H9 (cell line): ENCODE data around the gene STX7. TPM values are rescaled to one million over a fixed set of nuclear protein-coding genes. Genes with fewer than 3 reads are reported as not detected.

Experiments
- DNase-seq: peaks from one replicate; pipeline ENCODE4 v3.0.0-alpha.2; 2017
- H2AFZ ChIP-seq: one replicate; pipeline ENCODE4 v1.6.1; 2013; ENCODE audit warnings: mild to moderate bottlenecking, low read length, control low read depth, moderate library complexity
- H2AK5ac ChIP-seq: 2 replicates; pipeline ENCODE4 v1.6.1; 2013; ENCODE audit warnings: low read length, control low read depth, mixed read lengths; ENCODE audit not compliant: insufficient read length
- H2BK120ac ChIP-seq: one replicate; pipeline ENCODE4 v1.6.1; 2013; ENCODE audit warnings: low read depth, mild to moderate bottlenecking, low read length, control low read depth, inconsistent platforms; ENCODE audit not compliant: poor library complexity, severe bottlenecking
- H2BK12ac ChIP-seq: 2 replicates; pipeline ENCODE4 v1.6.1; 2013; ENCODE audit warnings: low read length, control low read depth, mixed read lengths, low read depth; ENCODE audit not compliant: insufficient read length
- H2BK15ac ChIP-seq: 2 replicates; pipeline ENCODE4 v1.6.1; 2013; ENCODE audit warnings: low read depth, low read length, control low read depth
- H2BK20ac ChIP-seq: one replicate; pipeline ENCODE4 v1.6.1; 2013; ENCODE audit warnings: low read depth, mild to moderate bottlenecking, low read length, control low read depth, inconsistent platforms; ENCODE audit not compliant: poor library complexity, severe bottlenecking
- H2BK5ac ChIP-seq: 2 replicates; pipeline ENCODE4 v1.6.1; 2013; ENCODE audit warnings: low read length, control low read depth, mixed read lengths; ENCODE audit not compliant: insufficient read length
- H3K14ac ChIP-seq: 2 replicates; pipeline ENCODE4 v1.6.1; 2013; ENCODE audit warnings: low read length, control low read depth; ENCODE audit not compliant: insufficient read depth
- H3K18ac ChIP-seq: 2 replicates; pipeline ENCODE4 v1.6.1; 2013; ENCODE audit warnings: low read depth, mild to moderate bottlenecking, mixed read lengths, low read length, control low read depth; ENCODE audit not compliant: insufficient read length
- H3K23ac ChIP-seq: 2 replicates; pipeline ENCODE4 v1.6.1; 2013; ENCODE audit warnings: low read length, control low read depth, mixed read lengths, low read depth; ENCODE audit not compliant: insufficient read length
- H3K23me2 ChIP-seq: 2 replicates; pipeline ENCODE4 v1.6.1; 2013; ENCODE audit warnings: low read depth, mild to moderate bottlenecking, mixed read lengths, low read length, control low read depth; ENCODE audit not compliant: insufficient read length, poor library complexity, severe bottlenecking
- H3K27ac ChIP-seq: 2 replicates; pipeline ENCODE4 v1.5.1; 2013; ENCODE audit warnings: low read length, control low read depth, mixed read lengths, low read depth; ENCODE audit not compliant: insufficient read length
- H3K27me3 ChIP-seq: 2 replicates; pipeline ENCODE4 v1.6.1; 2013; ENCODE audit warnings: low read length, control low read depth, inconsistent platforms; ENCODE audit not compliant: insufficient read depth
- H3K4ac ChIP-seq: 2 replicates; pipeline ENCODE4 v1.6.1; 2013; ENCODE audit warnings: low read depth, mild to moderate bottlenecking, control low read depth, inconsistent platforms, low read length, moderate library complexity
- H3K4me1 ChIP-seq: 2 replicates; pipeline ENCODE4 v1.6.1; 2013; ENCODE audit warnings: low read length, control low read depth, inconsistent platforms; ENCODE audit not compliant: insufficient read depth
- H3K4me2 ChIP-seq: 2 replicates; pipeline ENCODE4 v1.6.1; 2013; ENCODE audit warnings: low read length, control low read depth, mixed read lengths; ENCODE audit not compliant: insufficient read length, insufficient read depth
- H3K56ac ChIP-seq: 2 replicates; pipeline ENCODE4 v1.6.1; 2013; ENCODE audit warnings: low read depth, mild to moderate bottlenecking, mixed read lengths, low read length, control low read depth; ENCODE audit not compliant: insufficient read length
- H3K79me1 ChIP-seq: 2 replicates; pipeline ENCODE4 v1.6.1; 2013; ENCODE audit warnings: low read depth, mild to moderate bottlenecking, moderate library complexity, low read length, control low read depth, inconsistent platforms; ENCODE audit not compliant: insufficient read depth, poor library complexity, severe bottlenecking
- H3K79me2 ChIP-seq: 2 replicates; pipeline ENCODE4 v1.6.1; 2013; ENCODE audit warnings: low read length, control low read depth, inconsistent platforms; ENCODE audit not compliant: insufficient read depth
- H3K9ac ChIP-seq: 2 replicates; pipeline ENCODE4 v1.6.1; 2013; ENCODE audit warnings: low read length, control low read depth, mixed read lengths; ENCODE audit not compliant: insufficient read length; ENCODE audit errors: extremely low read depth
- H3K9me3 ChIP-seq: one replicate; pipeline ENCODE4 v1.6.1; 2013; ENCODE audit warnings: low read depth, low read length, inconsistent platforms; ENCODE audit not compliant: control insufficient read depth
- H3T11ph ChIP-seq: one replicate; pipeline ENCODE4 v1.6.1; 2013; ENCODE audit warnings: mild to moderate bottlenecking, low read length, control low read depth, inconsistent platforms
- H4K20me1 ChIP-seq: one replicate; pipeline ENCODE4 v1.6.1; 2013; ENCODE audit not compliant: control insufficient read depth, insufficient read length, insufficient read depth
- H4K5ac ChIP-seq: 2 replicates; pipeline ENCODE4 v1.6.1; 2013; ENCODE audit warnings: low read depth, mild to moderate bottlenecking, mixed read lengths, low read length, control low read depth; ENCODE audit not compliant: insufficient read length
- H4K8ac ChIP-seq: replicated peaks from 2 replicates; pipeline ENCODE4 v1.6.1; 2013; ENCODE audit warnings: low read length, control low read depth, mixed read lengths, low read depth; ENCODE audit not compliant: insufficient read length
- H4K91ac ChIP-seq: 2 replicates; pipeline ENCODE4 v1.6.1; 2013; ENCODE audit warnings: low read depth, mild to moderate bottlenecking, moderate library complexity, mixed read lengths, low read length, control low read depth; ENCODE audit not compliant: insufficient read length
- H3K27ac Mint-ChIP-seq, 3 experiments: 2 replicates in 2 of 3; 3 replicates in 1 of 3; pipeline ENCODE4 v1.8.0; 2020 to 2021; ENCODE audit warnings: mixed read lengths in 3 of 3, mild to moderate bottlenecking in 1 of 3, moderate library complexity in 1 of 3
- H3K27me3 Mint-ChIP-seq: 2 replicates; pipeline ENCODE4 v1.8.0; 2021; ENCODE audit warnings: low read depth, mild to moderate bottlenecking, moderate library complexity, mixed read lengths
- H3K36me3 Mint-ChIP-seq, 3 experiments: 2 replicates in 2 of 3; 3 replicates in 1 of 3; pipeline ENCODE4 v1.8.0; 2020 to 2021; ENCODE audit warnings: low read depth in 3 of 3, mixed read lengths in 3 of 3; ENCODE audit not compliant: insufficient read depth in 1 of 3
- H3K4me1 Mint-ChIP-seq, 2 experiments: 2 replicates each; pipeline ENCODE4 v1.8.0; 2020; ENCODE audit warnings: mixed read lengths in 2 of 2
- H3K4me3 Mint-ChIP-seq, 2 experiments: 2 replicates in 1 of 2; 3 replicates in 1 of 2; pipeline ENCODE4 v1.8.0; 2020 to 2021; ENCODE audit warnings: mild to moderate bottlenecking in 2 of 2, mixed read lengths in 2 of 2, moderate library complexity in 1 of 2
- H3K9me3 Mint-ChIP-seq, 2 experiments: 2 replicates in 1 of 2; 3 replicates in 1 of 2; pipeline ENCODE4 v1.8.0; 2020; ENCODE audit warnings: mild to moderate bottlenecking in 2 of 2, mixed read lengths in 2 of 2, moderate library complexity in 1 of 2
- CTCF ChIP-seq: fragments of 200-600 bp; sonication (generic); conservative IDR thresholded peaks from 3 replicates; pipeline ENCODE4 v1.8.0; 2021; ENCODE audit warnings: antibody characterized with exemption, mild to moderate bottlenecking
- WGBS: extraction: QIAGEN DNeasy Blood & Tissue Kit; methylation state at CpG from one replicate; pipeline ENCODE4 v1.1.7; 2013; ENCODE audit warnings: missing lambda C conversion rate, low lambda C conversion rate, mixed read lengths; ENCODE audit not compliant: insufficient read length; ENCODE audit errors: extremely low coverage; 5-methylcytosine and 5-hydroxymethylcytosine counted together
- total RNA-seq: library from RNA; stranded (reverse); gene quantifications from 2 replicates; pipeline ENCODE4 v1.2.1, GENCODE V29; 2021

Gene STX7
- total RNA-seq, 1 experiment from 2014 or later, result 30.0 TPM

- Histone ChIP-seq H2BK15ac (no peak overlapping the region), H3K79me1 (no peaks in the 10 kb centered on the region), H2BK5ac (no peak overlapping the region), H3K79me2 (peaks cover 2% of the 10 kb centered on the region; the same call in 1 of the 2 replicates), H3K4ac (no peak overlapping the region), H2BK20ac (no peak overlapping the region), H3T11ph (no peak overlapping the region), H3K14ac (no peak overlapping the region), H3K9me3 (no peaks in the 10 kb centered on the region), H4K5ac (no peak overlapping the region), H3K18ac (no peak overlapping the region), H4K8ac (no peak overlapping the region), H3K9ac (no peak overlapping the region), H3K23ac (no peak overlapping the region), H3K27me3 (no peaks in the 10 kb centered on the region), H3K23me2 (no peaks in the 10 kb centered on the region), H2AFZ (no peak overlapping the region), H2BK120ac (no peak overlapping the region), H2BK12ac (no peak overlapping the region), H3K56ac (no peak overlapping the region), H3K27ac (no peak overlapping the region), H4K91ac (no peak overlapping the region), H4K20me1 (no peaks in the 10 kb centered on the region), H3K4me2 (no peak overlapping the region), H3K4me1 (no peaks in the 10 kb centered on the region; the same call in 1 of the 2 replicates), H2AK5ac (no peak overlapping the region)
- no peaks in the 10 kb centered on the region for H3K9me3 Mint-ChIP-seq
- H3K4me1 Mint-ChIP-seq, result peaks cover 16% of the 10 kb centered on the region in 2 experiments
- no peaks in the 10 kb centered on the region for H3K36me3 Mint-ChIP-seq
- TF ChIP-seq CTCF, result no peak
- H3K27me3 Mint-ChIP-seq, result peaks cover 13% of the 10 kb centered on the region
- DNase-seq, result no peak
- WGBS, result no CpG with 5 or more reads among the region's 3 CpGs
- no peak overlapping the region for H3K27ac Mint-ChIP-seq
- peak overlapping the region; percentile 91 to 97 for H3K4me3 Mint-ChIP-seq
Measured at GRCh38 chr6:132513831-132514545, 1.1 kb upstream of the STX7 start.
